ENCODE measurements around the gene CHCHD5. TPM values are rescaled to one million over a fixed set of nuclear protein-coding genes. Genes with fewer than 3 reads are reported as not detected.
A peak's percentile ranks its signal among the peaks of the same experiment; 100 is the strongest.

Gene CHCHD5
- total and polyA plus RNA-seq, 2 of the 8 experiments (the other 6 are each of a cell fraction or from before 2014, with no cell fraction given), result 27.2 to 71.5 TPM

DNA sequence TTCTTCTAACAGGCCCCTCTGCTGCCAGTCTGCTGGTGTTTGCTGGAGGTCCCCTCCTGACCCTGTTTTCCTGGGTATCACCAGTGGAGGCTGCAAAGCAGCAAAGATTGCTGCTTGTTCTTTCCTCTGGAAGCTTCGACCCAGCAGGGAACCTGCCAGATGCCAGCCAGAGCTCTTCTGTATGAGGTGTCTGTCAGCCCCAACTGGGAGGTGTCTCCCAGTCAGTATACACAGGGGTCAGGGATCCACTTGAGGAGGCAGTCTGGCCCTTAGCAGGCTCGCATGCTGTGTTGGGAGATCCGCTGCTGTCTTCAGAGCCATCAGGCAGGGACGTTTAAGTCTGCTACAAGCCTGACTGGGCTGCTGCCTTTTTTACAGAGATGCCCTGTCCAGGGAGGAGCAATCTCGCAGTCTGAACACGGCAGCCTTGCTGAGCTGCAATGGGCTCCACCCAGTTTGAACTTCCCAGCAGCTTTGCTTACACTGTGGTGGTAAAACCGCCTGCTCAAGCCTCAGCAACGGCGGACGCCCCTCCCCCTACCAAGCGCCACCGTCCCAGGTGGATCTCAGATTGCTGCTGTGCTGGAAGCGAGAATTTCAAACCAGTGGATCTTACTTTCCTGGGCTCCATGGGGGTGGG is 29.9 kb downstream of the CHCHD5 start (continued):
- TF ChIP-seq GABPA (IDR thresholded peaks at IDR 0.05; ENCODE audit: borderline replicate concordance, insufficient read depth, low read length), result no peak
- TF ChIP-seq SP1 (IDR thresholded peaks at IDR 0.05; ENCODE audit: low read depth, low read length), result peak; percentile 45; the same call in 1 of the 2 replicates
- no peak for TF ChIP-seq HDAC2 (IDR thresholded peaks at IDR 0.05; ENCODE audit: borderline replicate concordance in 1 of 2, low read depth in 2 of 2, low read length in 2 of 2)
- TF ChIP-seq POLR2AphosphoS5 (IDR thresholded peaks at IDR 0.05; ENCODE audit: low read depth, low read length), result no peak
- TF ChIP-seq RXRA (IDR thresholded peaks at IDR 0.05; ENCODE audit: insufficient read depth, low read depth, low read length), result no peak
- 0 out of 2 replicates have a peak, but pooled peaks have one; percentile 20 for TF ChIP-seq TAF1 (IDR thresholded peaks at IDR 0.05; ENCODE audit: low read depth, low read length)
- TF ChIP-seq BACH1 (IDR thresholded peaks at IDR 0.05; ENCODE audit: low read length), result no peak
- no peak for TF ChIP-seq FOSL1 (IDR thresholded peaks at IDR 0.05; ENCODE audit: insufficient read depth, low read depth, low read length)
- no peak for TF ChIP-seq CHD1 (IDR thresholded peaks at IDR 0.05; ENCODE audit: low read depth, low read length)
- no peak for TF ChIP-seq JUN (IDR thresholded peaks at IDR 0.05; ENCODE audit: low read depth, low read length)
- TF ChIP-seq, protein P1, sequence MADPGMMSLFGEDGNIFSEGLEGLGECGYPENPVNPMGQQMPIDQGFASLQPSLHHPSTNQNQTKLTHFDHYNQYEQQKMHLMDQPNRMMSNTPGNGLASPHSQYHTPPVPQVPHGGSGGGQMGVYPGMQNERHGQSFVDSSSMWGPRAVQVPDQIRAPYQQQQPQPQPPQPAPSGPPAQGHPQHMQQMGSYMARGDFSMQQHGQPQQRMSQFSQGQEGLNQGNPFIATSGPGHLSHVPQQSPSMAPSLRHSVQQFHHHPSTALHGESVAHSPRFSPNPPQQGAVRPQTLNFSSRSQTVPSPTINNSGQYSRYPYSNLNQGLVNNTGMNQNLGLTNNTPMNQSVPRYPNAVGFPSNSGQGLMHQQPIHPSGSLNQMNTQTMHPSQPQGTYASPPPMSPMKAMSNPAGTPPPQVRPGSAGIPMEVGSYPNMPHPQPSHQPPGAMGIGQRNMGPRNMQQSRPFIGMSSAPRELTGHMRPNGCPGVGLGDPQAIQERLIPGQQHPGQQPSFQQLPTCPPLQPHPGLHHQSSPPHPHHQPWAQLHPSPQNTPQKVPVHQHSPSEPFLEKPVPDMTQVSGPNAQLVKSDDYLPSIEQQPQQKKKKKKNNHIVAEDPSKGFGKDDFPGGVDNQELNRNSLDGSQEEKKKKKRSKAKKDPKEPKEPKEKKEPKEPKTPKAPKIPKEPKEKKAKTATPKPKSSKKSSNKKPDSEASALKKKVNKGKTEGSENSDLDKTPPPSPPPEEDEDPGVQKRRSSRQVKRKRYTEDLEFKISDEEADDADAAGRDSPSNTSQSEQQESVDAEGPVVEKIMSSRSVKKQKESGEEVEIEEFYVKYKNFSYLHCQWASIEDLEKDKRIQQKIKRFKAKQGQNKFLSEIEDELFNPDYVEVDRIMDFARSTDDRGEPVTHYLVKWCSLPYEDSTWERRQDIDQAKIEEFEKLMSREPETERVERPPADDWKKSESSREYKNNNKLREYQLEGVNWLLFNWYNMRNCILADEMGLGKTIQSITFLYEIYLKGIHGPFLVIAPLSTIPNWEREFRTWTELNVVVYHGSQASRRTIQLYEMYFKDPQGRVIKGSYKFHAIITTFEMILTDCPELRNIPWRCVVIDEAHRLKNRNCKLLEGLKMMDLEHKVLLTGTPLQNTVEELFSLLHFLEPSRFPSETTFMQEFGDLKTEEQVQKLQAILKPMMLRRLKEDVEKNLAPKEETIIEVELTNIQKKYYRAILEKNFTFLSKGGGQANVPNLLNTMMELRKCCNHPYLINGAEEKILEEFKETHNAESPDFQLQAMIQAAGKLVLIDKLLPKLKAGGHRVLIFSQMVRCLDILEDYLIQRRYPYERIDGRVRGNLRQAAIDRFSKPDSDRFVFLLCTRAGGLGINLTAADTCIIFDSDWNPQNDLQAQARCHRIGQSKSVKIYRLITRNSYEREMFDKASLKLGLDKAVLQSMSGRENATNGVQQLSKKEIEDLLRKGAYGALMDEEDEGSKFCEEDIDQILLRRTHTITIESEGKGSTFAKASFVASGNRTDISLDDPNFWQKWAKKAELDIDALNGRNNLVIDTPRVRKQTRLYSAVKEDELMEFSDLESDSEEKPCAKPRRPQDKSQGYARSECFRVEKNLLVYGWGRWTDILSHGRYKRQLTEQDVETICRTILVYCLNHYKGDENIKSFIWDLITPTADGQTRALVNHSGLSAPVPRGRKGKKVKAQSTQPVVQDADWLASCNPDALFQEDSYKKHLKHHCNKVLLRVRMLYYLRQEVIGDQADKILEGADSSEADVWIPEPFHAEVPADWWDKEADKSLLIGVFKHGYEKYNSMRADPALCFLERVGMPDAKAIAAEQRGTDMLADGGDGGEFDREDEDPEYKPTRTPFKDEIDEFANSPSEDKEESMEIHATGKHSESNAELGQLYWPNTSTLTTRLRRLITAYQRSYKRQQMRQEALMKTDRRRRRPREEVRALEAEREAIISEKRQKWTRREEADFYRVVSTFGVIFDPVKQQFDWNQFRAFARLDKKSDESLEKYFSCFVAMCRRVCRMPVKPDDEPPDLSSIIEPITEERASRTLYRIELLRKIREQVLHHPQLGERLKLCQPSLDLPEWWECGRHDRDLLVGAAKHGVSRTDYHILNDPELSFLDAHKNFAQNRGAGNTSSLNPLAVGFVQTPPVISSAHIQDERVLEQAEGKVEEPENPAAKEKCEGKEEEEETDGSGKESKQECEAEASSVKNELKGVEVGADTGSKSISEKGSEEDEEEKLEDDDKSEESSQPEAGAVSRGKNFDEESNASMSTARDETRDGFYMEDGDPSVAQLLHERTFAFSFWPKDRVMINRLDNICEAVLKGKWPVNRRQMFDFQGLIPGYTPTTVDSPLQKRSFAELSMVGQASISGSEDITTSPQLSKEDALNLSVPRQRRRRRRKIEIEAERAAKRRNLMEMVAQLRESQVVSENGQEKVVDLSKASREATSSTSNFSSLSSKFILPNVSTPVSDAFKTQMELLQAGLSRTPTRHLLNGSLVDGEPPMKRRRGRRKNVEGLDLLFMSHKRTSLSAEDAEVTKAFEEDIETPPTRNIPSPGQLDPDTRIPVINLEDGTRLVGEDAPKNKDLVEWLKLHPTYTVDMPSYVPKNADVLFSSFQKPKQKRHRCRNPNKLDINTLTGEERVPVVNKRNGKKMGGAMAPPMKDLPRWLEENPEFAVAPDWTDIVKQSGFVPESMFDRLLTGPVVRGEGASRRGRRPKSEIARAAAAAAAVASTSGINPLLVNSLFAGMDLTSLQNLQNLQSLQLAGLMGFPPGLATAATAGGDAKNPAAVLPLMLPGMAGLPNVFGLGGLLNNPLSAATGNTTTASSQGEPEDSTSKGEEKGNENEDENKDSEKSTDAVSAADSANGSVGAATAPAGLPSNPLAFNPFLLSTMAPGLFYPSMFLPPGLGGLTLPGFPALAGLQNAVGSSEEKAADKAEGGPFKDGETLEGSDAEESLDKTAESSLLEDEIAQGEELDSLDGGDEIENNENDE (IDR thresholded peaks at IDR 0.05; ENCODE audit: insufficient replicate concordance, low read length), result no peak

Measured in H1 (cell line).